Measurements from ENCODE around the gene PTGFRN.

DNA sequence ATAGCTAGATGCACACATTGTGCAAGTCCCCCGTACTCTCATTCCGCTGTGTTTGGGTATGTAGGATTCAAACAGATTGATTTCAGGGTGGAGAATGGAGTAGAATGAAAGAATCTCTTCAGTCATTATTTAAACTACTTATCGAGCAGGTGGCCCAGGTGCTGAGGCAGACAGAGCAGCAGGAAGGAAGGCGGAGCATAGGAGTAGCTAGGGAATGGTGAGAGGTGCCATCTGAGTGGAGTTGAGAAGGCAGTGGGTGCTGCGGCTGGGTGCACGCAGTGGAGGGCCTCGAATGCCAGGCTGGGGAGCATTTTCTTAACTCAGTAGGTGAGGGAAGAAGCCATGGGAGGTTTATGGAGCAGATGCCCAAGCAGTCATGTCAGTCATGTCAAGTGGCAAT is 46.7 kb downstream of the PTGFRN start:
- no peak for TF ChIP-seq EZH2 (IDR thresholded peaks at IDR 0.05)
- TF ChIP-seq, protein P1, sequence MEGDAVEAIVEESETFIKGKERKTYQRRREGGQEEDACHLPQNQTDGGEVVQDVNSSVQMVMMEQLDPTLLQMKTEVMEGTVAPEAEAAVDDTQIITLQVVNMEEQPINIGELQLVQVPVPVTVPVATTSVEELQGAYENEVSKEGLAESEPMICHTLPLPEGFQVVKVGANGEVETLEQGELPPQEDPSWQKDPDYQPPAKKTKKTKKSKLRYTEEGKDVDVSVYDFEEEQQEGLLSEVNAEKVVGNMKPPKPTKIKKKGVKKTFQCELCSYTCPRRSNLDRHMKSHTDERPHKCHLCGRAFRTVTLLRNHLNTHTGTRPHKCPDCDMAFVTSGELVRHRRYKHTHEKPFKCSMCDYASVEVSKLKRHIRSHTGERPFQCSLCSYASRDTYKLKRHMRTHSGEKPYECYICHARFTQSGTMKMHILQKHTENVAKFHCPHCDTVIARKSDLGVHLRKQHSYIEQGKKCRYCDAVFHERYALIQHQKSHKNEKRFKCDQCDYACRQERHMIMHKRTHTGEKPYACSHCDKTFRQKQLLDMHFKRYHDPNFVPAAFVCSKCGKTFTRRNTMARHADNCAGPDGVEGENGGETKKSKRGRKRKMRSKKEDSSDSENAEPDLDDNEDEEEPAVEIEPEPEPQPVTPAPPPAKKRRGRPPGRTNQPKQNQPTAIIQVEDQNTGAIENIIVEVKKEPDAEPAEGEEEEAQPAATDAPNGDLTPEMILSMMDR (IDR thresholded peaks at IDR 0.05) = no peak
